GM23338 (cell line): ENCODE results near the gene CPNE2. TPM values are rescaled to one million over a fixed set of nuclear protein-coding genes. Genes with fewer than 3 reads are reported as not detected.

Experiments used
- CTCF ChIP-seq, 2 experiments: fragments of 200-600 bp in 1 of 2; sonication (generic) in 1 of 2; conservative IDR thresholded peaks; 2 replicates each; pipeline versions ENCODE4 v1.5.1 to v1.6.1; 2016 to 2017; ENCODE audit warnings: antibody characterized with exemption in 2 of 2, low read depth in 2 of 2, mild to moderate bottlenecking in 2 of 2, moderate library complexity in 1 of 2
- EZH2 ChIP-seq: fragments of 200-600 bp; sonication (generic); IDR thresholded peaks from one replicate; pipeline ENCODE4 v1.8.0; 2017; ENCODE audit warnings: antibody characterized with exemption, mild to moderate bottlenecking, low read depth; ENCODE audit not compliant: unreplicated experiment
- EZH2phosphoT487 ChIP-seq: fragments of 200-600 bp; sonication (generic); IDR thresholded peaks from one replicate; pipeline ENCODE4 v1.8.1; 2018; ENCODE audit warnings: antibody characterized with exemption; ENCODE audit not compliant: unreplicated experiment
- ZNF331 ChIP-seq: fragments of 250-450 bp; sonication (Bioruptor Pico); IDR thresholded peaks from 2 replicates; pipeline ENCODE4 v1.5.0; 2020; ENCODE audit warnings: low read depth, mild to moderate bottlenecking, moderate library complexity
- polyA plus RNA-seq: library from polyadenylated mRNA; unstranded; fragments of >200 nt; fragmentation: Nextera tagmentation; extraction: Ambion mirVana; gene quantifications from 2 replicates; pipeline ENCODE4 v1.2.1, GENCODE V29; 2016
- total RNA-seq: library from RNA; depleted of rRNA; stranded (reverse); fragments of >200 nt; shearing (Covaris generic); gene quantifications from 2 replicates; pipeline ENCODE4 v1.2.3, GENCODE V29; 2014
- TF ChIP-seq, protein P1 (sequence below): fragments of 250-450 bp; sonication (Bioruptor Pico); IDR thresholded peaks from 2 replicates; pipeline ENCODE4 v1.5.0; 2020; ENCODE audit warnings: mild to moderate bottlenecking, moderate library complexity
- TF ChIP-seq, protein P2 (sequence below): IDR thresholded peaks from one replicate; pipeline ENCODE4 v1.6.1; 2018; ENCODE audit warnings: antibody characterized with exemption; ENCODE audit not compliant: unreplicated experiment

Gene CPNE2
- total and polyA plus RNA-seq, 2 experiments from 2014 or later: 7.1 to 11.3 TPM

GRCh38 chr16:57051696-57052228 is 40.6 kb upstream of the CPNE2 start (continued):
- TF ChIP-seq, protein P1, sequence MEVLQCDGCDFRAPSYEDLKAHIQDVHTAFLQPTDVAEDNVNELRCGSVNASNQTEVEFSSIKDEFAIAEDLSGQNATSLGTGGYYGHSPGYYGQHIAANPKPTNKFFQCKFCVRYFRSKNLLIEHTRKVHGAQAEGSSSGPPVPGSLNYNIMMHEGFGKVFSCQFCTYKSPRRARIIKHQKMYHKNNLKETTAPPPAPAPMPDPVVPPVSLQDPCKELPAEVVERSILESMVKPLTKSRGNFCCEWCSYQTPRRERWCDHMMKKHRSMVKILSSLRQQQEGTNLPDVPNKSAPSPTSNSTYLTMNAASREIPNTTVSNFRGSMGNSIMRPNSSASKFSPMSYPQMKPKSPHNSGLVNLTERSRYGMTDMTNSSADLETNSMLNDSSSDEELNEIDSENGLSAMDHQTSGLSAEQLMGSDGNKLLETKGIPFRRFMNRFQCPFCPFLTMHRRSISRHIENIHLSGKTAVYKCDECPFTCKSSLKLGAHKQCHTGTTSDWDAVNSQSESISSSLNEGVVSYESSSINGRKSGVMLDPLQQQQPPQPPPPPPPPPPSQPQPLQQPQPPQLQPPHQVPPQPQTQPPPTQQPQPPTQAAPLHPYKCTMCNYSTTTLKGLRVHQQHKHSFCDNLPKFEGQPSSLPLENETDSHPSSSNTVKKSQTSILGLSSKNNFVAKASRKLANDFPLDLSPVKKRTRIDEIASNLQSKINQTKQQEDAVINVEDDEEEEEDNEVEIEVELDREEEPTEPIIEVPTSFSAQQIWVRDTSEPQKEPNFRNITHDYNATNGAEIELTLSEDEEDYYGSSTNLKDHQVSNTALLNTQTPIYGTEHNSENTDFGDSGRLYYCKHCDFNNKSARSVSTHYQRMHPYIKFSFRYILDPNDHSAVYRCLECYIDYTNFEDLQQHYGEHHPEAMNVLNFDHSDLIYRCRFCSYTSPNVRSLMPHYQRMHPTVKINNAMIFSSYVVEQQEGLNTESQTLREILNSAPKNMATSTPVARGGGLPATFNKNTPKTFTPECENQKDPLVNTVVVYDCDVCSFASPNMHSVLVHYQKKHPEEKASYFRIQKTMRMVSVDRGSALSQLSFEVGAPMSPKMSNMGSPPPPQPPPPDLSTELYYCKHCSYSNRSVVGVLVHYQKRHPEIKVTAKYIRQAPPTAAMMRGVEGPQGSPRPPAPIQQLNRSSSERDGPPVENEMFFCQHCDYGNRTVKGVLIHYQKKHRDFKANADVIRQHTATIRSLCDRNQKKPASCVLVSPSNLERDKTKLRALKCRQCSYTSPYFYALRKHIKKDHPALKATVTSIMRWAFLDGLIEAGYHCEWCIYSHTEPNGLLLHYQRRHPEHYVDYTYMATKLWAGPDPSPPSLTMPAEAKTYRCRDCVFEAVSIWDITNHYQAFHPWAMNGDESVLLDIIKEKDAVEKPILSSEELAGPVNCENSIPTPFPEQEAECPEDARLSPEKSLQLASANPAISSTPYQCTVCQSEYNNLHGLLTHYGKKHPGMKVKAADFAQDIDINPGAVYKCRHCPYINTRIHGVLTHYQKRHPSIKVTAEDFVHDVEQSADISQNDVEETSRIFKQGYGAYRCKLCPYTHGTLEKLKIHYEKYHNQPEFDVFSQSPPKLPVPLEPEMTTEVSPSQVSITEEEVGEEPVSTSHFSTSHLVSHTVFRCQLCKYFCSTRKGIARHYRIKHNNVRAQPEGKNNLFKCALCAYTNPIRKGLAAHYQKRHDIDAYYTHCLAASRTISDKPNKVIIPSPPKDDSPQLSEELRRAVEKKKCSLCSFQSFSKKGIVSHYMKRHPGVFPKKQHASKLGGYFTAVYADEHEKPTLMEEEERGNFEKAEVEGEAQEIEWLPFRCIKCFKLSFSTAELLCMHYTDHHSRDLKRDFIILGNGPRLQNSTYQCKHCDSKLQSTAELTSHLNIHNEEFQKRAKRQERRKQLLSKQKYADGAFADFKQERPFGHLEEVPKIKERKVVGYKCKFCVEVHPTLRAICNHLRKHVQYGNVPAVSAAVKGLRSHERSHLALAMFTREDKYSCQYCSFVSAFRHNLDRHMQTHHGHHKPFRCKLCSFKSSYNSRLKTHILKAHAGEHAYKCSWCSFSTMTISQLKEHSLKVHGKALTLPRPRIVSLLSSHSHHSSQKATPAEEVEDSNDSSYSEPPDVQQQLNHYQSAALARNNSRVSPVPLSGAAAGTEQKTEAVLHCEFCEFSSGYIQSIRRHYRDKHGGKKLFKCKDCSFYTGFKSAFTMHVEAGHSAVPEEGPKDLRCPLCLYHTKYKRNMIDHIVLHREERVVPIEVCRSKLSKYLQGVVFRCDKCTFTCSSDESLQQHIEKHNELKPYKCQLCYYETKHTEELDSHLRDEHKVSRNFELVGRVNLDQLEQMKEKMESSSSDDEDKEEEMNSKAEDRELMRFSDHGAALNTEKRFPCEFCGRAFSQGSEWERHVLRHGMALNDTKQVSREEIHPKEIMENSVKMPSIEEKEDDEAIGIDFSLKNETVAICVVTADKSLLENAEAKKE: no peak
- TF ChIP-seq ZNF331 (no peak), CTCF (conservative IDR thresholded peaks at IDR 0.05; ENCODE audit: low read depth in 2 of 2) (no peak), EZH2phosphoT487 (no peak), EZH2 (no peak)
- TF ChIP-seq, protein P2, sequence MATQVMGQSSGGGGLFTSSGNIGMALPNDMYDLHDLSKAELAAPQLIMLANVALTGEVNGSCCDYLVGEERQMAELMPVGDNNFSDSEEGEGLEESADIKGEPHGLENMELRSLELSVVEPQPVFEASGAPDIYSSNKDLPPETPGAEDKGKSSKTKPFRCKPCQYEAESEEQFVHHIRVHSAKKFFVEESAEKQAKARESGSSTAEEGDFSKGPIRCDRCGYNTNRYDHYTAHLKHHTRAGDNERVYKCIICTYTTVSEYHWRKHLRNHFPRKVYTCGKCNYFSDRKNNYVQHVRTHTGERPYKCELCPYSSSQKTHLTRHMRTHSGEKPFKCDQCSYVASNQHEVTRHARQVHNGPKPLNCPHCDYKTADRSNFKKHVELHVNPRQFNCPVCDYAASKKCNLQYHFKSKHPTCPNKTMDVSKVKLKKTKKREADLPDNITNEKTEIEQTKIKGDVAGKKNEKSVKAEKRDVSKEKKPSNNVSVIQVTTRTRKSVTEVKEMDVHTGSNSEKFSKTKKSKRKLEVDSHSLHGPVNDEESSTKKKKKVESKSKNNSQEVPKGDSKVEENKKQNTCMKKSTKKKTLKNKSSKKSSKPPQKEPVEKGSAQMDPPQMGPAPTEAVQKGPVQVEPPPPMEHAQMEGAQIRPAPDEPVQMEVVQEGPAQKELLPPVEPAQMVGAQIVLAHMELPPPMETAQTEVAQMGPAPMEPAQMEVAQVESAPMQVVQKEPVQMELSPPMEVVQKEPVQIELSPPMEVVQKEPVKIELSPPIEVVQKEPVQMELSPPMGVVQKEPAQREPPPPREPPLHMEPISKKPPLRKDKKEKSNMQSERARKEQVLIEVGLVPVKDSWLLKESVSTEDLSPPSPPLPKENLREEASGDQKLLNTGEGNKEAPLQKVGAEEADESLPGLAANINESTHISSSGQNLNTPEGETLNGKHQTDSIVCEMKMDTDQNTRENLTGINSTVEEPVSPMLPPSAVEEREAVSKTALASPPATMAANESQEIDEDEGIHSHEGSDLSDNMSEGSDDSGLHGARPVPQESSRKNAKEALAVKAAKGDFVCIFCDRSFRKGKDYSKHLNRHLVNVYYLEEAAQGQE: no peak
